ENCODE results near the gene AGAP1.

The AGAP1 gene

DNA sequence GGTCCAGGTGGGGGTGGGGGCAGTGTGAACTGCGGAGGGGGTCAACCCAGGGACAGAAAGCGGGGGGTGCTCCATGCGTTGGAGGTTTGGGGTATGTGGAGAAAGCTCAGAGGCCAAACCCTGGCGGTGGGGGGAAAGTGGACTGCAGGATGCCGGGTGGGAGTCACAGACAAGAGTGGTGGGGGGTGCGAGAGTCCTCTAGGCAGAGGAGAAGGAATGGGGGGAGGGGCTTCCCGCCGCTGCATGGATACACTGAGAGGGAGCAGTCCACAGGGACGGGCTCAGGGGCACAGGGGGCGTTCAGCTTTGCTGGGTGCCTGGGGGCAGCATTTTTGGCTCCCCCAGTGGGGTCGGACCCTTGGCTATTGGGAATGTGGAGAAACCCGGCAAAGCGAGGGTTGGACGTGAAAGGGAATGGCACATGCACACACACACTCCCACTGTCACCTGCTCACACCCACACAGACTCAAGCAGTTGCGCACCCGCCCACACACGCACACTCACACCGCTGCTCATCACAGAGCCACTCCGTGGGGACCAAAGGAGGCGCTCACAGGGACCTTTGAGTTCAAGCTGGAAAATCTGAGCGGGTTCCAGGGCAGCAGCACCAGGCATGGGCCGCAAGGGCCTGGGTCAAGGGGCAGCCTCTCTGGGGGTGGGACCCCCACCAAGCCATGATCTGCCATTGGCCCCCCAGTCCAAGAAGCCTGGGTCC is 666.7 kb downstream of the AGAP1 start:
- DNase-seq (ENCODE audit: low read depth) = no peak

- DNase-seq (ENCODE audit: low read depth) = no peak
Observed at GRCh38 chr2:236161082-236161462, 667.2 kb downstream of the AGAP1 start.

DNA sequence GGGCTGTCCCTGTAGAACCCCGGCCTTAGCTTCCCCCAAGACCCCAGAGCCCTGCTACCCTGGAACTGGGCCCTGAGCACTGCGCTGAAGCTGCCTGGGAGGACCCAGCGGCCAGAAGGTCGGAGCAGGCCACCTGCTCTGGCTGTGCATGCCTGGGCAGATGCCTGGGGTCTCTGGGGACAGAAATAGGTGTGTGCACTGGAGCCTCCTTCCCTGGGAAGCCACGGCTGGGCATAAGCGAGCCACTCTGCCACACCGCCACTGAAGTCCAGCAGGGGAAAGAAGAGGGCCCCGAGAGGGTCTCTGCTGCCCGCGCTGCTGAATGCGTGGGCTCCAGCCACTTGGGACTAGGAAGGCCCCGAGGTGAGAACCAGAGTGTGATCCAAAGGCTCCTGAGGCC is 667.7 kb downstream of the AGAP1 start:
- DNase-seq (ENCODE audit: low read depth) = no peak

DNA sequence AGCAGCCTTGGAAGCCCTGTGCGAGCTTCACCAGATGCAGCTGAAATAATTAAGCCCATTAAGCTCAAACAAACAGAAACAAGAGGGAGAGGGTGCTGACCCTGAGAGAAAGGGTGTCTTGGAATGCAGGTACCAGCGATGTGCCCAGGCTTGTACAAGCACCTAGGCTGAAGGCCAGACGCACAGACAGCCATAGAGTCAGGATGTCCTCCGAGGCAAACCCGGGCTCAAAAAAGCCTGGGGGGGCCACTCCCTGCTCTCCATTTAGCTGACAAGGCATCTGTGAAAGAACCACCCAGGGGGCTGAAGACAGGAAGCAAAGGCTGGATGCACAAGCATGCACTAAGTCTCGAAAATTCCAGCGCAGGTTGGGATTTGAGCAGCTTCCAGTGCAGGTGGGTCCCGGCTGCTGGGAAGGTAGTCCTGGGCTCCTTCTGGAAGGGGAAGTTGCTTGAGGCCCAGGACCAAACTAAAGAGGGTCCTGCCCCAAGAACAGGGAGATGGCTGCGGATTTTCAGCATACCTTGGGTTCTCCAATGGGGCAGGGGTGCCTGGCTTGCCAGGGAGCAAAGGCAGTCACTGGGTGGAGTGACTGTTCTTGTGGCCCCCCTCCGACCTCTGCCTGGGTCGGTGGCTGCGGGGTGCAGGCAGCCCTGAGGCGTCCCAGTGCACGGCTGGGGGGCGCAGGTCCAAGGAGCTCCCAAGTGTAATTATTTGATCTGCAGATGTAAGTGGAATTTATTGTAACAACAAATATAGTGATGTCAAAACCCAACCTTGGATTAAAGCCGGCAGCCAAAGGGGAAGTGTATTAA is 668.4 kb downstream of the AGAP1 start:
- DNase-seq (ENCODE audit: low read depth) = no peak

DNA sequence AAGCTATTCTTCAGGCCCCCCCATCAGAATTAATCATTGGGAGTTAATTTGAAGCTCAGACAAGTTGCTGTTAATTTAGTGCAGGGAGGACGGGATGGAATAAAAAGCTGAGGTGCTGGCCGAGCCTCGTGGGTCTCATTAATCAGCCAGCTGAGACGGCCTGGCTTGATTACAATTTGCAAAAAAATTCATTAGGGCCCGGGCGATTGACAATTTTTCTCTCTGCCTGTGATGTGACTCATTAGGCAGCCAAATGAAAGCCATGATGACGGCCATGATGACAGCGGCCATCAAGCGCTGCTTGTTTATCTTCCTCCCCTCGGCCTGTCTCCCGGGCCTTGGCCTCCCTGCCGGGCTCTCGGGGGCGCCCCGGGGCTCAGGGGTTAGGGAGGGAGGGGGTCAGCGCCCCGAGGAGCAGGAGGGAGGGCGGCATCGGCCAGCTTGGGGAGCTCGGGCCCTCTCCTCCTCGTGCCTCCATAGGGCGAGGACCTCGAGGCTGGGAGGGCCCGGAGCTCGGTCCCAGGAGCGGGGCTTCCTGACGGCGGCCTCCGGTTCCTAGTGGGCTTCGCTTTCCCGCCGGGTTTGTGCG is 669.1 kb downstream of the AGAP1 start:
- DNase-seq (ENCODE audit: low read depth) = no peak

- DNase-seq (ENCODE audit: low read depth) = no peak
Observed at GRCh38 chr2:236163471-236164200, 669.8 kb downstream of the AGAP1 start.

- DNase-seq (ENCODE audit: low read depth) = no peak
Observed at GRCh38 chr2:236164201-236164924, 670.5 kb downstream of the AGAP1 start.

DNA sequence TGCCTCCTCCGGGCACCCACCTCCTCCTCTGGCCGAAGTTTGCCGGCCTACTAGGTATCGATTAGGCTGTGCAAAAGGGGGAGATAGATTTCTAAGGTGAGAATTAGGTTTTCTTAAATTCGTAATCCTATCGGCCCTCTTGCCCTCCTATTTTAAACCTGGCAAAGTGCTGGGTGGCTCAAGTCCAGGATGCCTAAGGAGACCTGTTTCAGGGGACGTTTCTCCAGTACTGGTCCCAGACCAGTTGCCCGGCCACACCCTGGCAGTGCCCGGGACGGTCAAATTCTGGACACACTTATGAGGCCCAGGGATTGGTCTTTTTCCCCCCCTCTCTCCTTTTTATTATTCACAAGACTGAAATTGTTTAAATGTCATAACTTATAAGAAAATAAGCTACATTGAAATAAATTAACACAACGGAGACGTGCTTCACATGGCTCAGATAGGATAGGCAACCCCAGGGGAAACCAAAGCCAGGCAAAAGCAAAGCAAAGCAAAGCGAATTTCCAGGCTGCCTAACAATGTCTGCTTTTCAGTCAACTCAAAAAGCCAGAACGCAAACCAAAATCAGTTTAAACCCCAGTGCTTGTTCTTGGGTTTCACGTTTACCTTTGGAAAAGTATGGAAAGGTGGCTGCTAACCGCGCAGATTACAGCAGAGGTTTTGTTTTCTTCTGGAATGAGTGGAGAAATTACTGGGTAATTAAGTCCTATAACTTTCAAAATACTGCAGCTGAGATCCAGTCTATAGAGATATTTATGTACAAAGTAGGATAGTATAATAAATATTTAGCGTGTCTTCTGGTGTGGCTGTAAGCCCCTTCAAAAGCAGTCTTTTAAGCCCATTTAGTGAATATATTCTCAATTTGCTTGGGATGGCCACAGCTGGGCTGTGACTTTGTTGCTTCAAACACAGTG is 671.3 kb downstream of the AGAP1 start:
- no peak for DNase-seq (ENCODE audit: low read depth)

GRCh38 chr2:236165842-236166795 is 672.3 kb downstream of the AGAP1 start:
- no peak for DNase-seq (ENCODE audit: low read depth)

- no peak for DNase-seq (ENCODE audit: low read depth)
Observed at GRCh38 chr2:236166796-236167296, 673.0 kb downstream of the AGAP1 start.

GRCh38 chr2:236167297-236168109 is 673.7 kb downstream of the AGAP1 start:
- no peak for DNase-seq (ENCODE audit: low read depth)

- no peak for DNase-seq (ENCODE audit: low read depth)
Observed at GRCh38 chr2:236168110-236169080, 674.6 kb downstream of the AGAP1 start, which contains the start of gene GBX2. Gene GBX2, minus strand, starts transcription at chr2:236168386. Its CDS starts 415 bp downstream, at chr2:236167971.

GRCh38 chr2:236169151-236169721 is 675.4 kb downstream of the AGAP1 start:
- no peak for DNase-seq (ENCODE audit: low read depth)

GRCh38 chr2:236169741-236170589 is 676.1 kb downstream of the AGAP1 start:
- DNase-seq (ENCODE audit: low read depth) = no peak

- no peak for DNase-seq (ENCODE audit: low read depth)
Observed at GRCh38 chr2:236170590-236171165, 676.8 kb downstream of the AGAP1 start.
